Stromal cell of bone marrow (primary cell): ENCODE data around the gene MRNIP.
A peak's percentile ranks its signal among the peaks of the same experiment; 100 is the strongest.

Experiments
- DNase-seq: peaks from one replicate; pipeline ENCODE4 v3.0.0-alpha.2; 2012; ENCODE audit warnings: low read depth

Gene MRNIP

DNA sequence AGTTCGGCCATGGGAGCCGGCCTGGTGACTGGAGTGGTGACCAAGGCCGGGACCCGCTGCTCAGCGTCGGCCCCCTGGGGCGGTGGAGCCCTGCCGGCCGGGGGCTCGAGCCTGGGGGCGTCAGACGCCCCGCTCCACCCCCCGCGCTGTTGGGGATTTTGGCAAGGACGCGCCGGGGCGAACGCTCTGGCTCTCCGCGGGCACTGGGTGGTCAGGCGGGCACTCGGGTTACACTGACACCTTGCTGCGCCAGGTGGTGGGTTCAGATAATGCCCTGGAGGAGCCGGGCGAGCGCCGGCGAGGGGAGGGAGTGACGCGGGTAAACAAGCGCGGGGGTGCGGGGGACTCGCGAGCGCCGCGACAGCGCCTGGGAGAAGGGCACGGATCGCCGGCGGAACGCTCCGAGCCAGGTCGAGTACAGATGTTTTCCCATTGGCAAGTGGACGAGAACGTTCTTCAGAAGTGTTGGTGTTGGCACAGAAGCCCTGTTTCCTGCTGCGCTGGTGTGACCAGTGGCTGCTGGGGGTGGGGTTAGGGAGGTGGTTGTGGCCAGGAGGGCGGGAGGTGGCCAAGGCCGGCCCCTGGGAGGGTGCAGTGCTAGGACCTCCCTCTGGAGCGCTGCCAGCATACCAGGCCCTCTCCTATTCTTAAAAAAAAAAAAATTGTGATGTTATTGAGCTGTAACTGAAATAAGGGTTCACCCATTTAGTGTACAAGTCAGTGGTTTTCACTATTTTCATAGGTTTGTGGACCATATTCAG, 37.1 kb downstream of the MRNIP start:
- DNase-seq, result peak; percentile 88

DNA sequence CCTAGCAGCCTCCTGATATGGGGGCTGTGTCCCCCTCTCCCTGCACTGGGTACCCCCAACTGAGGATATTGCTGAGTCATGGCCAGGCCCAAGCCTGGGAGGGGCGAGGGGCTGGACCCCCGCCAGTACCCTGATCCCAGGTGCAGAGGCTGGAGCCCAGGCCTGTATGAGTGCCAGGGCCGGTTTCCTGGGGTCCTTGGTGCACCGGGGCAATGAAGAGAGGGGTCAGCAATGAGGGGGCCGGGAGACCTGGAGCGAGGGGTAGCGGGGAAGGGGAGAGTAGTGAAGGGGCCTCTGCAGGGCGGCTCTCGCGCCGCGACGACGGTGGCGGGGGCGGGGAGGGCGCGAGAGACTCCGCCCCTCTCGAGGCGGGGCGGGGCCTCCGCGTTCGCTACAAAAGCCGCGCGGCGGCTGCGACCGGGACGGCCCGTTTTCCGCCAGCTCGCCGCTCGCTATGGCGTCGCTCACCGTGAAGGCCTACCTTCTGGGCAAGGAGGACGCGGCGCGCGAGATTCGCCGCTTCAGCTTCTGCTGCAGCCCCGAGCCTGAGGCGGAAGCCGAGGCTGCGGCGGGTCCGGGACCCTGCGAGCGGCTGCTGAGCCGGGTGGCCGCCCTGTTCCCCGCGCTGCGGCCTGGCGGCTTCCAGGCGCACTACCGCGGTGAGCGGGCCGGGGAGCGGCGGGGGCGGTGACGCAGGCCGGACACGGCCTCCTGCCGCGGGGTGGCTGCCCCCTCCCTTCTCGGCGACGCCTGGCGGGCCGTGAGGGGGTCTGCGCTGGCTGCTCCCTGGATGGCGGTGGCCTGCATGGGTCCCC, 37.9 kb downstream of the MRNIP start, which contains the start of gene SQSTM1:
Gene SQSTM1 (plus strand): TSS at position 423 of the 815 bp plus-strand sequence. CDS start 32 bp downstream, at position 455.
- peak; percentile 56 for DNase-seq

DNA sequence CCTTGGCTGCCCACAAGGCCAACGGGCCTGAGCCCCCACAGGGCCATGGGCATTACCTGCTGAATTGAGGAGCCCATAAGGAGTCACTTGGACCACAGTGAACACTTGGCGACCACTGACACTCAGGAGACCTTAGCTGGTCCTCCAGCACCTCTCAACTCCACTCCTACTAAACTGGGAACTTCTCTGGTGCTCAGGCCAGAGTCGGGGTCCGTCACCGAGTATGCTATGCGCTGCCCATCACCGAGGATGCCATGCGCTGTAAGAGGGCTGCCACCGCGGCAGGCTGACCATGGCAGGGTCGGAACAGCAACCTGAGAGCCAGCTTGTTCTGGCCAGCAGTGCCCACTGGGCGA, 38.5 kb downstream of the MRNIP start:
- DNase-seq, result no peak

- peak; percentile 36 for DNase-seq
Measured at GRCh38 chr5:179819296-179820126, 39.1 kb downstream of the MRNIP start.

DNA sequence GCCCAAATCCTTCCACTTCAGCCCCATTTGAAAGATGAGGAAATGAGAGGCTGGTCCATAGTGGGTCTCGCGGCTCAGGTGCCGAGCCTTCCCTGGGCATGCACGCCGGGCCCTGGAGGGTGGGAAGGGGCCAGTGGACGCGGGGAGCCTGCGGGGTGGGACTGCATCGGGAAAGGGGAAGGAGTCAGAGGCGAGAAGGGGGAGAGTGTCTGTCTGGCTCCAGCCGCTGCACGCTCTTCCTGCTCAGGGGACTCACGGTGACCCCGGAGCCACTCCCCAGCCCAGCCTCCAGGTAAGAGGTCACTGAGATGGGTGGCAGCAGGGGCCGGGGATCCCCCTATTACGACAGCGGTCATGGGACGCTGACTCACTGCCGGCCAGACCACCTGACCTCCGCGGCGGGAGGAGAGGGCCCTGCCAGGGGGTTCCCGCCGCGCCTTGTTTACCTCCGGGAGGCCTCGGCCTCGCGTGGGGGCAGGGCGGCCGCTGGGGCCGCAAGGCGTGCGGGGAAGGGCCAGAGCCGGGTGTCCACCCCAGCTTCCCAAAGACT, 39.8 kb downstream of the MRNIP start:
- peak; percentile 84 for DNase-seq

- no peak for DNase-seq
Measured at GRCh38 chr5:179817890-179818745, 40.5 kb downstream of the MRNIP start.

DNA sequence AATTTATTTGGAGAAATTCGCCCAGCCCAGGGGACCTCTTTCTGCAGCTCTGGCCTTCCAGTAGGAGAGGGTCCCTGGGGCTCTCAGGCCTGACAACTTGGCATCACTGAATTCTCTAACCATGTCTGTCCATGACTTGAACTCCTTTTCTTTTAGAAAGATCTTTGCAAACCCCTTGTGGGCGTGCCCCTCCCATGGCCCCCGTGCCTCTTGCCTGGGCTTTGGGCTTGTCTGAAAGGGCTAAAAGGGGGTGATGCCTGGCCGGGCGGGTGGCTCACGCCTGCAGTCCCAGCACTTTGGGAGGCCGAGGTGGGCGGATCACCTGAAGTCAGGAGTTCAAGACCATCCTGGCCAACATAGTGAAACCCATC, 41.2 kb downstream of the MRNIP start:
- DNase-seq, result no peak

DNA sequence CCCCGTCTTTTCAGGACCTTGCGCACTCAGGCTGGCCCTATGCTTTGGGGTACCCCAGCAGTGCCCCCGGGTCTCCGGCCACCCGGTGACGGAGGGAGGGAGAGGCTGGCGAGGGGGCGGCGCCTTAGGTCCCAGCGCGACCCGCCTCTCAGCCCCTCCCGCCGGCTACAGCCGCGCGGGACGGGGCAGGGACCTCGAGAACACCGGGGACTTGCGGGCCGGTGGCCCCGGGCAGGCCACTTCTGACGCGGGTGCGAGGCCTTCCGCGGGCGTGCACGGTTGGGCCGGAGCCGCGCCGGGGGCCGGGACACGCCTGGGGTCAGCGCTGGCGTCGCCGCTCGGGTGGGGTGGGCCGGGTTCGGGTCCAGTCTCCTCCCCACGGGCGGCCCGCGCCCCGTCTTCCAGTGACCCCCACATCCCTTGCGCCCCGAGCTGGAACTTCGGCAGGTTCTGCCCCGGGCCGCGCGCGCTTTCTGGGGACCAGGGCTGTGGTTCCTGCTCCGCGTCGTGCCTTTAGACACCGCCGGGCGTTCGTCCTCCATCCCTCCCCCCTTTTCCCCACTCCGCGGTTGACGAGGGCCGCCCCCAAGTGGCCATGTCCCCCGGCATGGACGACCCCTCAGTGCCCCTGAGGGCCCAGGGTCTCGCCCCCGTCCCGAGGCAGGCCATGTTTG, 41.7 kb downstream of the MRNIP start:
- no peak for DNase-seq

- no peak for DNase-seq
Measured at GRCh38 chr5:179816401-179816795, 42.2 kb downstream of the MRNIP start.

- DNase-seq, result no peak
Measured at GRCh38 chr5:179815491-179816249, 42.9 kb downstream of the MRNIP start.

DNA sequence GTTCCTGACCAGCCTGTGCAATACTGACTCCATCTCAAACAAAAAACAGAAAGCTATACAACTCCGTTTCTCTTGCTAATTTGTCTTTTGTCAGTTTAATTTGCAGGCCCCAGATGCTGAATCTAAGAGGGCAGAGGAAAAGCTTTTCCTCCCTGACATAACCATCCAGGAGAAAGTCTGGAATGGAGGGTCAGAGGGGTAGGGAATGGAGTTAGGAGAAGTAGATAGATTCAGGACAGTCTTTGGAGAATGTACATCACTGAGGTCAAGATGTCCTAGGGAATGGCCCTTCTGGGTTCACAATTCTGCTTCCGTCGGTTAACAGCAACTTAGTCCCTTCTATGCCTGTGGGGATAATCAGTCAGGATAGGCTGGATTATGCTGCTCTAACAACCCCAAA, 44.5 kb downstream of the MRNIP start:
- no peak for DNase-seq

GRCh38 chr5:179812997-179813607, 45.5 kb downstream of the MRNIP start:
- DNase-seq, result no peak

GRCh38 chr5:179812135-179812825, 46.3 kb downstream of the MRNIP start:
- no peak for DNase-seq

DNA sequence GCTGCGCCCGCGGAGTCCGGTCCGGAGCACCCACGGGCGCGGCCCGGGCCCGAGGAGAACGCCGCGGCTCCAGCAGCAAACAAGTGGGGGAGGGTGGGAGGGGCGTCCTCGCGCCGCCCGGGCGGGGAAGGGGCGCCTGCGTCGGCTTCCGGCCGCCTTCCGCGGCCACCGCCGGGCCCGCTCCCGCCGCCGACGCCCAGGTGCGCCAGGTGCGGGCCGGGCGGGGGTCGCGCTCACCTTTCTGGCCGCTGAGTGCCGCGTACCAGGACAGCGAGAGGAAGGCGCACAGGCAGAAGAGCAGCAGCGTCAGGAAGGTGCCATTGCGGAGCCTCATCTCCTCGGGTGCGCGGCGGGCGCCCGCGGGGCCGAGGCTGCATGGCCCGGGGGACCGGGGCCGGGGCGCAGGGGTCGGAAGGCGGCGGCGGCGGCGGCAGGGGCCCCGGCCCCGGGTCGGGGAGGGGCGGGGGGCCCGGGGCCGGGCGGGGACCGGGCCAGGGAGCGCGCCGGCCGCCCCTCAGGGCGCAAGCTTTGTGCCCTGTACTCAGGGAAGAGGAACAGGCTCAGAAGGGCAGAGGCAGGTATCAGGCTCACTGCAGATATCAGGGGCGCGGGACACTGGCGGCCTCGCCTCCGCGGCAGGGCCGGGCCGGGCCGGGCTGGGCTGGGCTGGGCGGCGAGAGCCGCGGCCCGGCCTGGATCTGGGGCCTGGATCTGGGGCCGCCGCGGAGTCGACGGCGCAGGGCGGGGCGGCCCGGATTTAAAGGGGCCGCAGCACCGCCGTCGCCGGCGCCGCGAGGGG, 52.2 kb downstream of the MRNIP start, which contains the start of gene MGAT4B:
Gene MGAT4B (minus strand): TSS at position 617 of the 799 bp plus-strand sequence. CDS start 283 bp downstream, at position 334.
- DNase-seq, result peak; percentile 63

GRCh38 chr5:179805529-179806249, 52.9 kb downstream of the MRNIP start:
- DNase-seq, result no peak

DNA sequence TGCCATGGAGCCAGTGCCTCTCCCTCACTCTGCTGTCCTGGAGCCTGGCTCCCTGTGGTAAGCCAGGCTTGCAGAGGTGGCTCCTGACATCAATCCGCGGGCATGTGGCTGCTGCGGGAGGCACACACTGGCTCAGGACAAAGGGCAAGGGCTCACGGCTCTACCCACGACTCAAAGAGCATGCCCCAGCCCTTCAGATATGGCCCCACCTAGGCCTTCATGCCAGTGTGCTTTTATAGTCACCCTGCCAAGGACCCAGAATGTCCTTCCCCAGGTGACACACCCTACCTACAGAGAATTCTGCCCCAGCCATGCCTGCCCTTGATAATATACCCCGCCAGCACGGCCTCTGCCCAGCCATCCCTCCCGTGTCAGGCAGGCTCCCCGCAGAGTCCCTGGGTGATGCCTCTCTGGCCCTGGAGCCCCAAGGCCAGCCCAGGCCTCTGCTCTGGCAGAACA, 53.5 kb downstream of the MRNIP start:
- no peak for DNase-seq

DNA sequence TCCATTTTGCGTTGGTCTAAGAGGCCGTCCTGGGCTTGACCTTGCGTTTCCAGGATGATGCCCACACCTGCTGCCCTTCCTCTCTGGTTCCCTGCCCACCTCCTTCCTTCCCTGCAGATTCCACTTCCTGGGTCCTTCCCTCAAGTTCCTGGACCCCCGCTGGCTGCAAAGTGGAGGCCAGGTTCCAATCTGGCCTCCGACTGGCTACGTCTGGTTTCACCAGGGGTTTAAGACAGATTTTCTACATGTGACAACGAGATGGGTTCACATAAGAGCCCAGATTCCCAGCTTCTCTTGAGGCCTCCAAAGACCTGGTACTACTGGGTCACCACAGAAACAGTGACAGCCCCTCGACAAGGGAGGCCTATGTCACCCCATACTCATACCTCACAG, 54.1 kb downstream of the MRNIP start:
- DNase-seq, result no peak
